Measurements from ENCODE around the gene WFIKKN2.

The WFIKKN2 gene

DNA sequence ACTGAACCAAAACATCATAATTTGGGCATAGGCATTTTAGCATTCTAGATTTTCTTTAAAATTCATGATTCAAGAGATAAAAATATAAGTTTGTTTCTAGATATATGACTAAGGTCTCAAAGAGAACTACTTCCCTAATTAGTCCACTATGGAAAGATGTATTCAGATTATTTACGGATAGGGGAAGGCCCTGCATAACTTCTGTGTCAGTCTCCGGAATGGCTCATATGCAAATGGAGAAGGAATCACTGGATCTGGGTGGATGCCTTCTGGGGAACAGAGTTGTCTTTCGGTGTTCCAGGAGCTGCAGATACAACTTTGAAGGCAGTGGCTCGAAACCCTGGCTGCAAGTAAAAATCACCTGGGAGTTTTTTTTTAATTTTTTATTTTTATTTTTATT, 17.1 kb upstream of the WFIKKN2 start:
- no peak for DNase-seq (ENCODE audit: extremely low read depth, low read depth)
- TF ChIP-seq, protein P1, sequence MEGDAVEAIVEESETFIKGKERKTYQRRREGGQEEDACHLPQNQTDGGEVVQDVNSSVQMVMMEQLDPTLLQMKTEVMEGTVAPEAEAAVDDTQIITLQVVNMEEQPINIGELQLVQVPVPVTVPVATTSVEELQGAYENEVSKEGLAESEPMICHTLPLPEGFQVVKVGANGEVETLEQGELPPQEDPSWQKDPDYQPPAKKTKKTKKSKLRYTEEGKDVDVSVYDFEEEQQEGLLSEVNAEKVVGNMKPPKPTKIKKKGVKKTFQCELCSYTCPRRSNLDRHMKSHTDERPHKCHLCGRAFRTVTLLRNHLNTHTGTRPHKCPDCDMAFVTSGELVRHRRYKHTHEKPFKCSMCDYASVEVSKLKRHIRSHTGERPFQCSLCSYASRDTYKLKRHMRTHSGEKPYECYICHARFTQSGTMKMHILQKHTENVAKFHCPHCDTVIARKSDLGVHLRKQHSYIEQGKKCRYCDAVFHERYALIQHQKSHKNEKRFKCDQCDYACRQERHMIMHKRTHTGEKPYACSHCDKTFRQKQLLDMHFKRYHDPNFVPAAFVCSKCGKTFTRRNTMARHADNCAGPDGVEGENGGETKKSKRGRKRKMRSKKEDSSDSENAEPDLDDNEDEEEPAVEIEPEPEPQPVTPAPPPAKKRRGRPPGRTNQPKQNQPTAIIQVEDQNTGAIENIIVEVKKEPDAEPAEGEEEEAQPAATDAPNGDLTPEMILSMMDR (IDR thresholded peaks at IDR 0.05; ENCODE audit: low read depth, low read length, missing control alignments) = no peak
- H3K4me3 ChIP-seq (replicated peaks; ENCODE audit: low read depth, low read length) = no peak overlapping the region

- no peak overlapping the region for H3K4me3 ChIP-seq (replicated peaks; ENCODE audit: low read depth, low read length)
- TF ChIP-seq, protein P1 (IDR thresholded peaks at IDR 0.05; ENCODE audit: low read depth, low read length, missing control alignments) = no peak
- no peak for DNase-seq (ENCODE audit: extremely low read depth, low read depth)
Measured at GRCh38 chr17:50818921-50819657, 16.3 kb upstream of the WFIKKN2 start.

DNA sequence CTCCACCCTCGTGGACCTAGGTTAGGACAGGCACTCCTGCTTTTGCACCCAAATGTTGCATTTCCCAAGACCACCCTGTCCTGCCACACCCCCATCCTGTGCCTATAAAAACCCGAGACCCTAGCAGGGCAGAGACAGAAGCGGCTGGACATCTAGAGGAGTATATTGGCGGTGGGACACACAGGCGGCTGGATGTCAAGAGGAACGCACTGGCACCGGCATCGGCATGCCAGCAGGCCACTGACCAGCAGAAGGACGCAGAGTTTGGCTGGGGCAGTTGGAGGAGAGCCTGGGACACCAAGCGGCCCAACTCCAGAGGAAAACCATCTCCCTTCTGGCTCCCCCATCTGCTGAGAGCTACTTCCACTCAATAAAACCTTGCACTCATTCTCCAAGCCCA, 14.7 kb upstream of the WFIKKN2 start:
- no peak for DNase-seq (ENCODE audit: extremely low read depth, low read depth)
- no peak overlapping the region for H3K4me3 ChIP-seq (replicated peaks; ENCODE audit: low read depth, low read length)
- TF ChIP-seq, protein P1 (IDR thresholded peaks at IDR 0.05; ENCODE audit: low read depth, low read length, missing control alignments) = no peak

DNA sequence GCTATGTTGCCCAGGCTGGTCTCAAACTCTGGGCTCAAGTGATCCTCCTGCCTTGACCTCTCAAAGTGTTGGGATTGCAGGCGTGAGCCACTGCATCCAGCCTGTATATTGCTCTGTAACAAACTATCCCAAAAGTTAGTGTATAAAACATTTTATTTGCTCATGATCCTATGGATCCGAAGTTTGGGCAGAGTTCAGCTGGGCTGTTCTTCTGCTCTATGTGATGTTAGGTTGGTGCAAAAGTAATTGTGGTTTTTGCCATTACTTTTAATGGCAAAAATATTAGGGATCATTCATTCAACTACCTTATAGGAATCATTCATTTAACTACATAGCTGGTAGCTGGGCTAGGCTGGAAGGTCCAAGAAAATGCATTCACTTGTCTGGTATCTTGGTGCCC, 12.8 kb upstream of the WFIKKN2 start:
- TF ChIP-seq, protein P1 (IDR thresholded peaks at IDR 0.05; ENCODE audit: low read depth, low read length, missing control alignments) = no peak
- DNase-seq (ENCODE audit: extremely low read depth, low read depth) = no peak

GRCh38 chr17:50824429-50824828, 11.0 kb upstream of the WFIKKN2 start:
- no peak overlapping the region for H3K4me3 ChIP-seq (replicated peaks; ENCODE audit: low read depth, low read length)
- TF ChIP-seq, protein P1 (IDR thresholded peaks at IDR 0.05; ENCODE audit: low read depth, low read length, missing control alignments) = no peak
- DNase-seq (ENCODE audit: extremely low read depth, low read depth) = no peak

More for the DNA sequence above, 12.8 kb upstream of the WFIKKN2 start:
- no peak overlapping the region for H3K4me3 ChIP-seq (replicated peaks; ENCODE audit: low read depth, low read length)

DNA sequence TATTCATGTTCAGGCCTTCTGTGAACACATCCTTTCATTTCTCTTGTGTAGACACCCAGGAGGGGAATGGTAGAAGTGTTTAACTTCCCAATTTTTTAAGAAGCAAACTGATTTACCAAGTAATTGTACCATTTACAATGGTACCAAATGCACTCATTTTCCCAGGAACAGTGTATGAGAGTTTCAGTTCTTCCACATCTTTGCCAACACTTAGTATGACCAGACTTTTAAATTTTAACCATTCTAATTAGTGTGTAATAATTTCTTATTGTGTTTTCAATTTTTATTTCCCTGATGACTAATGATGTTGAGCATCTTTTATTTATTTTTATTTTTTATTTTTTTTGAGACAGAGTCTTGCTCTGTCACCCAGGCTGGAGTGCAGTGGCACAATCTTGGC, 10.2 kb upstream of the WFIKKN2 start:
- no peak overlapping the region for H3K4me3 ChIP-seq (replicated peaks; ENCODE audit: low read depth, low read length)
- no peak for DNase-seq (ENCODE audit: extremely low read depth, low read depth)
- TF ChIP-seq, protein P1 (IDR thresholded peaks at IDR 0.05; ENCODE audit: low read depth, low read length, missing control alignments) = no peak

Measured in HFF-Myc (cell line).